ENCODE measurements around the gene EMC9. TPM values are rescaled to one million over a fixed set of nuclear protein-coding genes. Genes with fewer than 3 reads are reported as not detected.
A peak's percentile ranks its signal among the peaks of the same experiment; 100 is the strongest.
"Not testable (repeated sequence)": the region's sequence is repeated elsewhere in the genome, so short reads cannot be mapped to it uniquely, and the experiment has no call there.

The EMC9 gene
- total RNA-seq, 1 donor from 2014 or later = 22.6 TPM

DNA sequence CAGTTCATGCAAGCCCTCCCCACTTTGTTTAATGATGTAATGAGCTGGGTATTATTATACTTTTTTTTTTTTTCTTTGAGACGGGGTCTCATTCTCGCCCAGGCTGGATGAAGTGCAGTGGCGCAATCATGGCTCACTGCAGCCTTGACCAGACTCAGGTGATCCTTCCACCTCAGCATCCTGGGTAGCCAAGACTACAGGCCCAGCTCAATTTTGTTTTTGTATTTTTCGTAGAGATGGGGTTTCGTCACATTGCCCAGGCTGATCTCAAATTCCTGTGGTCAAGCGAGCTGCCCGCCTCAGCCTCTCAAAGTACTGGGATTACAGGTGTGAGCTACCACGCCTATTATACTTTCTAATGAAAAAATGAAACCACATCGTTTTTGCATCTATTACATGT is 31.3 kb downstream of the EMC9 start:
- no peak for DNase-seq
- ChIA-PET CTCF (interaction anchor here (0.6 to 5.6 kb wide), 11 partner anchors 13 to 223 kb away, joined by 3 to 45 read pairs (median 9); partner anchors contain the start of genes CARMIL3, CIDEB, IRF9 and PSME2), POLR2A (interaction anchor here (0.6 to 9.8 kb wide), 8 partner anchors 9 to 103 kb away, joined by 3 to 115 read pairs (median 5); partner anchors contain the start of genes EMC9, PCK2, PSME1 and PSME2)
- no peaks in the 10 kb centered on the region for H3K27me3 Mint-ChIP-seq
- TF ChIP-seq, protein P1, sequence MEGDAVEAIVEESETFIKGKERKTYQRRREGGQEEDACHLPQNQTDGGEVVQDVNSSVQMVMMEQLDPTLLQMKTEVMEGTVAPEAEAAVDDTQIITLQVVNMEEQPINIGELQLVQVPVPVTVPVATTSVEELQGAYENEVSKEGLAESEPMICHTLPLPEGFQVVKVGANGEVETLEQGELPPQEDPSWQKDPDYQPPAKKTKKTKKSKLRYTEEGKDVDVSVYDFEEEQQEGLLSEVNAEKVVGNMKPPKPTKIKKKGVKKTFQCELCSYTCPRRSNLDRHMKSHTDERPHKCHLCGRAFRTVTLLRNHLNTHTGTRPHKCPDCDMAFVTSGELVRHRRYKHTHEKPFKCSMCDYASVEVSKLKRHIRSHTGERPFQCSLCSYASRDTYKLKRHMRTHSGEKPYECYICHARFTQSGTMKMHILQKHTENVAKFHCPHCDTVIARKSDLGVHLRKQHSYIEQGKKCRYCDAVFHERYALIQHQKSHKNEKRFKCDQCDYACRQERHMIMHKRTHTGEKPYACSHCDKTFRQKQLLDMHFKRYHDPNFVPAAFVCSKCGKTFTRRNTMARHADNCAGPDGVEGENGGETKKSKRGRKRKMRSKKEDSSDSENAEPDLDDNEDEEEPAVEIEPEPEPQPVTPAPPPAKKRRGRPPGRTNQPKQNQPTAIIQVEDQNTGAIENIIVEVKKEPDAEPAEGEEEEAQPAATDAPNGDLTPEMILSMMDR (IDR thresholded peaks at IDR 0.05) = no peak
- intact Hi-C loops (cut with micrococcal nuclease) = loop anchor here (10.0 kb wide), 1 partner anchor 1015 kb away; the partner anchor contains the start of genes ACIN1 and C14orf119
- H3K27ac Mint-ChIP-seq = no peak overlapping the region
- H3K9me3 Mint-ChIP-seq = no peaks in the 10 kb centered on the region
- H3K36me3 Mint-ChIP-seq (ENCODE audit: low read depth) = peaks cover 19% of the 10 kb centered on the region
- no peak for ATAC-seq (ENCODE audit: low read depth)
- H3K4me3 Mint-ChIP-seq = no peak overlapping the region
- peaks cover 15% of the 10 kb centered on the region for H3K4me1 Mint-ChIP-seq

DNA sequence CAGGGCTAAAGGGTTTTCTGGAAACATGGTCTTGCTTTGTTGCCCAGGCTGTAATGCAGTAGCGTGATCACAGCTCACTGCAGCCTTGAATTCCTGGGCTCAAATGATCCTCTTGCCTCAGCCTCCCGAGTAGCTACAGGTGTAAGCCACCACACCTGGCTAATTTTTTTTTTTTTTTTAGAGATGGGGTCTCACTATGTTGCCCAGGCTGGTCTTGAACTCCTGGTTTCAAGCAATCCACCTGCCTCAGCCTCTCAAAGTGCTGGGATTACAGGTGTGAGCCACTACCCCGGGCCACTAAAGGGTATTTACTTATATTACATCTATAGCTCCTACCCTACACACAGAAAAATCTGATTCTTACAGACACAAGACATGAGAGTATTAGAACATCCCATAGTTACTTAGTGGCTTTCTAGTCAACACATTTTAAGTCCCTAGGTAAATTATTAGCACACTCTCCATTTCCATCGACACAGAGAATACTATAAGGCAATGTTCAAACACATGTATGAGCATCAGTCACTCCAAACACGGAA is 33.0 kb downstream of the EMC9 start:
- Mint-ChIP-seq H3K9me3 (peaks cover 2% of the 10 kb centered on the region), H3K27ac (peak overlapping the region; percentile 90), H3K4me1 (peaks cover 12% of the 10 kb centered on the region), H3K36me3 (ENCODE audit: low read depth) (peaks cover 25% of the 10 kb centered on the region), H3K4me3 (no peak overlapping the region), H3K27me3 (no peaks in the 10 kb centered on the region)
- ChIA-PET POLR2A (interaction anchor here (0.6 to 9.8 kb wide), 21 partner anchors 9 to 160 kb away, joined by 3 to 115 read pairs (median 4); partner anchors contain the start of genes EMC9, IPO4, IRF9 and PCK2), CTCF (interaction anchor here (0.7 to 7.4 kb wide), 33 partner anchors 8 to 545 kb away, joined by 3 to 137 read pairs (median 4); partner anchors contain the start of genes CIDEB, EMC9, IRF9 and MDP1)
- intact Hi-C loops (cut with micrococcal nuclease) = loop anchor here (1.0 kb wide), 3 partner anchors 13 to 50 kb away; no protein-coding TSS in a partner anchor
- ATAC-seq (ENCODE audit: low read depth) (no peak), DNase-seq (no peak)
- TF ChIP-seq, protein P1 (IDR thresholded peaks at IDR 0.05) = no peak

DNA sequence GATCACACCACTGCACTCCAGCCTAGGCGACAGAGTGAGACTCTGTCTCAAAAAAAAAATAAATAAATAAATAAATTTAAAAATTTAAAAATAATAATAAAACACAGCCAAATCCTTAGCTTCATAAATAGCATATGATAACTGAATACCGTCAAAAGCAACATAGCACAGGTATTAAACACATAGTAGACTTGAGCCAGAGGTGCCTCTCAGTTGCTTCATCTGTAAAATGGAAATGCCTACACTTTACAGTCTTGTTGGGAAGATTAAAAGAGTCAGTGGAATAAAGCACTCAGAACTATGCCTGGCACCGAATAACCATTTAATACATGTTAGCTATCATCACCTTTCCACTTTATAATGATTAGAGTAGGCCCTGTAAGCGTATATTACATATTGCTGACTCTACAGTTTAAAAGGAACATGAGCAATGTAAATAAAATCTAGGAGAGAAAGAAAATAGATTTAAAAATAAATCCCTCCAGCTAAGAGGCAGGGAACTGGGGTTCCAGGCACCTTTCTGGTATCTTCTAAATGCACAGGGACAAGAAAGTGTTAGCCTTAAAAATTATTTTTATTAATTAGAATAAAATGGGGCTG is 34.6 kb downstream of the EMC9 start:
- intact Hi-C loops (cut with micrococcal nuclease) = no loop called here
- no peak overlapping the region for H3K4me3 Mint-ChIP-seq
- H3K27me3 Mint-ChIP-seq = no peaks in the 10 kb centered on the region
- CTCF ChIA-PET = interaction anchor here (0.7 to 7.4 kb wide), 6 partner anchors 14 to 193 kb away, joined by 3 to 137 read pairs (median 24); partner anchors contain the start of genes DHRS1, IRF9, NOP9 and PCK2
- DNase-seq = no peak
- POLR2A ChIA-PET = interaction anchor here (0.6 to 9.8 kb wide), 8 partner anchors 9 to 220 kb away, joined by 3 to 115 read pairs (median 5); partner anchors contain the start of genes IRF9, PCK2, PSME2 and RNF31
- H3K4me1 Mint-ChIP-seq = peaks cover 9% of the 10 kb centered on the region
- H3K36me3 Mint-ChIP-seq (ENCODE audit: low read depth) = peaks cover 38% of the 10 kb centered on the region
- ATAC-seq (ENCODE audit: low read depth) = no peak
- peaks cover 2% of the 10 kb centered on the region for H3K9me3 Mint-ChIP-seq
- TF ChIP-seq, protein P1 (IDR thresholded peaks at IDR 0.05) = no peak
- no peak overlapping the region for H3K27ac Mint-ChIP-seq

DNA sequence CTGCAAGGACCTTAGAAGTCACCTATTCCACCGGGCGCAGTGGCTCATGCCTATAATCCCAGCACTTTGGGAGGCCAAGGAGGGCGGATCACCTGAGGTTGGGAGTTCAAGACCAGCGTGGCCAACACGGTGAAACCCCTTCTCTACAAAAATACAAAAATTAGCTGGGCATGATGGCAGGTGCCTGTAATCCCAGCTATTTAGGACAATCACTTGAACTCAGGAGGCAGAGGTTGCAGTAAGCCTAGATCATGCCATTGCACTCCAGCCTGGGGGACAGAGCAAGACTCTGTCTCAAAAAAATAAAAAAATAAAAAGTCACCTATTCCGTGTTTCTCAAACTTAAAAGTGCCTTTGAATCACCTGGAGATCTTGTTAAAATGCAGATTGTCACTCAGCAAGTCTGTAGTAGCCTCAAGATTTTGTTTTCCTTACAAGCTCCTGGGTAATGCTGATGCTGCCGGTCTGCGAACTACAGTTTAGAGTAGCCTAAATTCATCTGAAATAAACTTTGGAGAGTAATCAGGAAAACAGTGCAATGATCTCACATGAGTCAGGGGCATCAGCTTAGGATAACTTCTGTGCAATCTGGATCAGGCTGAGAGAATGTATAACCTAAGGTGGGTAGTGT is 35.7 kb downstream of the EMC9 start:
- H3K4me3 Mint-ChIP-seq; H3K27me3 Mint-ChIP-seq; H3K27ac Mint-ChIP-seq; intact Hi-C loops (cut with micrococcal nuclease); DNase-seq; H3K4me1 Mint-ChIP-seq; ATAC-seq (ENCODE audit: low read depth); H3K9me3 Mint-ChIP-seq: not testable (repeated sequence)
- peaks cover 46% of the 10 kb centered on the region for H3K36me3 Mint-ChIP-seq (ENCODE audit: low read depth)
- ChIA-PET POLR2A (interaction anchor here (0.9 to 9.8 kb wide), 4 partner anchors 9 to 55 kb away, joined by 4 to 115 read pairs (median 20); partner anchors contain the start of genes DCAF11, IRF9, NRL and PCK2), CTCF (interaction anchor here (1.5 to 7.4 kb wide), 4 partner anchors 13 to 331 kb away, joined by 3 to 137 read pairs (median 66); partner anchors contain the start of genes IRF9 and PCK2)

DNA sequence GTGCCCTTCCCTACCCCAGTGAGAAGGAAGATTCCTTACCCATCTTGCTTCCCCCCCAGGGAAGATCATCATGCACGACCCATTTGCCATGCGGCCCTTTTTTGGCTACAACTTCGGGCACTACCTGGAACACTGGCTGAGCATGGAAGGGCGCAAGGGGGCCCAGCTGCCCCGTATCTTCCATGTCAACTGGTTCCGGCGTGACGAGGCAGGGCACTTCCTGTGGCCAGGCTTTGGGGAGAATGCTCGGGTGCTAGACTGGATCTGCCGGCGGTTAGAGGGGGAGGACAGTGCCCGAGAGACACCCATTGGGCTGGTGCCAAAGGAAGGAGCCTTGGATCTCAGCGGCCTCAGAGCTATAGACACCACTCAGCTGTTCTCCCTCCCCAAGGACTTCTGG is 37.9 kb downstream of the EMC9 start:
- H3K4me3 Mint-ChIP-seq = no peak overlapping the region
- no peaks in the 10 kb centered on the region for H3K27me3 Mint-ChIP-seq
- H3K4me1 Mint-ChIP-seq = peaks cover 2% of the 10 kb centered on the region
- TF ChIP-seq, protein P1 (IDR thresholded peaks at IDR 0.05) = no peak
- DNase-seq (no peak), ATAC-seq (ENCODE audit: low read depth) (no peak)
- no peak overlapping the region for H3K27ac Mint-ChIP-seq
- peaks cover 2% of the 10 kb centered on the region for H3K9me3 Mint-ChIP-seq
- peaks cover 67% of the 10 kb centered on the region for H3K36me3 Mint-ChIP-seq (ENCODE audit: low read depth)
- intact Hi-C loops (cut with micrococcal nuclease) = no loop called here
- ChIA-PET POLR2A (interaction anchor here (0.5 to 9.8 kb wide), 4 partner anchors 9 to 65 kb away, joined by 3 to 115 read pairs (median 6); partner anchors contain the start of genes DCAF11, NRL and PCK2), CTCF (interaction anchor here (7.4 kb wide), 1 partner anchor 11 kb away, joined by 137 read pairs; the partner anchor contains the start of gene PCK2)
